Fibroblast of skin of back (primary cell): ENCODE measurements around the gene ANKRD13D.

Experiments used
- DNase-seq: peaks from one replicate; pipeline ENCODE4 v3.0.0-alpha.2; 2013

Gene ANKRD13D

GRCh38 chr11:67261946-67262681, 27.0 kb upstream of the ANKRD13D start:
- no peak for DNase-seq

GRCh38 chr11:67262731-67263675, 26.1 kb upstream of the ANKRD13D start:
- DNase-seq = peak; percentile 79

- DNase-seq = no peak
Measured at GRCh38 chr11:67264260-67264659, 24.8 kb upstream of the ANKRD13D start.

GRCh38 chr11:67264877-67265632, 24.0 kb upstream of the ANKRD13D start:
- no peak for DNase-seq

- DNase-seq = peak; percentile 59
Measured at GRCh38 chr11:67265633-67266448, 23.3 kb upstream of the ANKRD13D start.

GRCh38 chr11:67266449-67267187, 22.5 kb upstream of the ANKRD13D start, which contains the start of gene GRK2:
TSS of gene GRK2 (plus strand) at chr11:67266473. CDS start at chr11:67266700, 227 bp downstream.
- peak; percentile 51 for DNase-seq

GRCh38 chr11:67267188-67268080, 21.7 kb upstream of the ANKRD13D start:
- no peak for DNase-seq

- DNase-seq = no peak
Measured at GRCh38 chr11:67268081-67268961, 20.8 kb upstream of the ANKRD13D start.

- DNase-seq = no peak
Measured at GRCh38 chr11:67268962-67269268, 20.2 kb upstream of the ANKRD13D start.

- peak; percentile 20 for DNase-seq
Measured at GRCh38 chr11:67269401-67270255, 19.5 kb upstream of the ANKRD13D start.

GRCh38 chr11:67270256-67271204, 18.6 kb upstream of the ANKRD13D start:
- DNase-seq = peak; percentile 18

GRCh38 chr11:67271205-67271540, 17.9 kb upstream of the ANKRD13D start:
- no peak for DNase-seq

GRCh38 chr11:67271541-67272284, 17.4 kb upstream of the ANKRD13D start:
- DNase-seq = no peak

- DNase-seq = no peak
Measured at GRCh38 chr11:67272327-67273259, 16.5 kb upstream of the ANKRD13D start.
